CD4-positive, alpha-beta T cell treated with Interleukin-21 for 1 hour (primary cell): ENCODE measurements around the gene HSD3B7.

ENCODE experiments used
- DNase-seq: peaks from one replicate; pipeline ENCODE4 v3.0.0-alpha.2; 2020

HSD3B7 gene

GRCh38 chr16:30983898-30984610 is 953 bp upstream of the HSD3B7 start:
- no peak for DNase-seq

GRCh38 chr16:30985401-30986128 is 558 bp downstream of the HSD3B7 start:
- DNase-seq: no peak

GRCh38 chr16:30986129-30986991 is 1.4 kb downstream of the HSD3B7 start:
- no peak for DNase-seq

- no peak for DNase-seq
These were observed 2.7 kb downstream of the HSD3B7 start for GRCh38 chr16:30987581-30988190.

GRCh38 chr16:30989469-30990047 is 4.6 kb downstream of the HSD3B7 start:
- DNase-seq: no peak

- no peak for DNase-seq
These were observed 5.1 kb downstream of the HSD3B7 start for GRCh38 chr16:30990105-30990504.

GRCh38 chr16:30991052-30991451 is 6.0 kb downstream of the HSD3B7 start:
- no peak for DNase-seq

- DNase-seq: no peak
These were observed 7.3 kb downstream of the HSD3B7 start for GRCh38 chr16:30992276-30992780.

- DNase-seq: no peak
These were observed 8.2 kb downstream of the HSD3B7 start for GRCh38 chr16:30992931-30993816.

GRCh38 chr16:30995927-30996323 is 10.9 kb downstream of the HSD3B7 start:
- DNase-seq: no peak

- DNase-seq: no peak
These were observed 11.4 kb downstream of the HSD3B7 start for GRCh38 chr16:30996324-30996984.

GRCh38 chr16:30996985-30997724 is 12.1 kb downstream of the HSD3B7 start:
- DNase-seq: peak; percentile 84

GRCh38 chr16:30997725-30998711 is 13.0 kb downstream of the HSD3B7 start:
- no peak for DNase-seq

GRCh38 chr16:30998852-30999761 is 14.1 kb downstream of the HSD3B7 start:
- no peak for DNase-seq

GRCh38 chr16:31000671-31001382 is 15.8 kb downstream of the HSD3B7 start:
- DNase-seq: no peak

GRCh38 chr16:31001507-31002249 is 16.7 kb downstream of the HSD3B7 start:
- no peak for DNase-seq
